Esophagus muscularis mucosa (tissue), 4 donors: ENCODE data around the gene ZNF445.

Experiments
- CTCF ChIP-seq, 3 experiments: fragments of 200-600 bp in 2 of 3; fragments of 450-650 bp in 1 of 3; sonication (generic) in 2 of 3; IDR thresholded peaks; one replicate each; pipeline ENCODE4 v1.5.1; 2017 to 2019; ENCODE audit warnings: antibody characterized with exemption in 3 of 3, mild to moderate bottlenecking in 2 of 3, moderate library complexity in 1 of 3
- EP300 ChIP-seq: sonication (generic); formaldehyde crosslinking; IDR thresholded peaks from one replicate; pipeline ENCODE4 v1.6.1; 2017; ENCODE audit warnings: antibody characterized with exemption
- POLR2A ChIP-seq: fragments of 450-650 bp; IDR thresholded peaks from one replicate; pipeline ENCODE4 v1.6.1; 2017; ENCODE audit warnings: antibody characterized with exemption, moderate library complexity, mild to moderate bottlenecking, low read depth
- POLR2AphosphoS5 ChIP-seq, 2 donors: sonication (generic); formaldehyde crosslinking; IDR thresholded peaks; one replicate each; pipeline ENCODE4 v1.6.1; 2017; ENCODE audit warnings: antibody characterized with exemption in 2 of 2

GRCh38 chr3:44400771-44401170, 76.7 kb downstream of the ZNF445 start:
- TF ChIP-seq CTCF (IDR thresholded peaks at IDR 0.05): no peak
- TF ChIP-seq POLR2A: no peak
- no peak for TF ChIP-seq EP300
- no peak for TF ChIP-seq POLR2AphosphoS5 (IDR thresholded peaks at IDR 0.05)
